ENCODE data around the gene DAAM1.

DNA sequence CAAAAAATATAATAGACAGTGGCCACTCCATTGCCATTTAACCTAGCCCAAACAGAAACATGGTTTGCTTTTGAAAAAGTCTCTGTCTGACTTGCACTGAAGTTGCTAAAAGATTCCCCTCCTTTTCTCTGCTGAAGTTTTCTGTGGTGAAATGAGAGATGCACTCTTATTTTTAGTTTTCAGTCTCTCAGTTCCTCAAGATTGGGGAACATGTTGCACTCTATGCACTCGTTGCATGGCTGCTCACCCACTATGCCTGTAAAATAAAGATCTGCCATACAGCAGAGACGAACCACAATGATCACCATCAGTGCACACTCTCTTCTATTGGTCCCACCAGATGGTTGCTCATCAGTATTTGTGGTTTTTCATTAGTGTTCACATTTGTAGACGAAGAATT, 13.1 kb upstream of the DAAM1 start:
- TF ChIP-seq, protein P1, sequence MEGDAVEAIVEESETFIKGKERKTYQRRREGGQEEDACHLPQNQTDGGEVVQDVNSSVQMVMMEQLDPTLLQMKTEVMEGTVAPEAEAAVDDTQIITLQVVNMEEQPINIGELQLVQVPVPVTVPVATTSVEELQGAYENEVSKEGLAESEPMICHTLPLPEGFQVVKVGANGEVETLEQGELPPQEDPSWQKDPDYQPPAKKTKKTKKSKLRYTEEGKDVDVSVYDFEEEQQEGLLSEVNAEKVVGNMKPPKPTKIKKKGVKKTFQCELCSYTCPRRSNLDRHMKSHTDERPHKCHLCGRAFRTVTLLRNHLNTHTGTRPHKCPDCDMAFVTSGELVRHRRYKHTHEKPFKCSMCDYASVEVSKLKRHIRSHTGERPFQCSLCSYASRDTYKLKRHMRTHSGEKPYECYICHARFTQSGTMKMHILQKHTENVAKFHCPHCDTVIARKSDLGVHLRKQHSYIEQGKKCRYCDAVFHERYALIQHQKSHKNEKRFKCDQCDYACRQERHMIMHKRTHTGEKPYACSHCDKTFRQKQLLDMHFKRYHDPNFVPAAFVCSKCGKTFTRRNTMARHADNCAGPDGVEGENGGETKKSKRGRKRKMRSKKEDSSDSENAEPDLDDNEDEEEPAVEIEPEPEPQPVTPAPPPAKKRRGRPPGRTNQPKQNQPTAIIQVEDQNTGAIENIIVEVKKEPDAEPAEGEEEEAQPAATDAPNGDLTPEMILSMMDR (IDR thresholded peaks at IDR 0.05), result no peak
- no peak for TF ChIP-seq POLR2A (IDR thresholded peaks at IDR 0.05)
